IPS-20b (cell line): ENCODE data around the gene TMEM222.

Experiments
- H3K27ac ChIP-seq: one replicate; pipeline ENCODE4 v1.5.1; 2013; ENCODE audit warnings: low read length
- H3K27me3 ChIP-seq: 2 replicates; pipeline ENCODE4 v1.6.1; 2013; ENCODE audit warnings: mild to moderate bottlenecking, low read length, inconsistent platforms; ENCODE audit not compliant: insufficient read depth
- H3K36me3 ChIP-seq: 2 replicates; pipeline ENCODE4 v1.6.1; 2013; ENCODE audit warnings: low read depth, mild to moderate bottlenecking, inconsistent platforms, low read length, moderate library complexity; ENCODE audit not compliant: insufficient read depth
- H3K4me1 ChIP-seq: 2 replicates; pipeline ENCODE4 v1.6.1; 2013; ENCODE audit warnings: mild to moderate bottlenecking, control low read depth, inconsistent platforms, low read length, moderate library complexity; ENCODE audit not compliant: insufficient read depth
- H3K4me3 ChIP-seq: 2 replicates; pipeline ENCODE4 v1.5.1; 2013; ENCODE audit warnings: mild to moderate bottlenecking, low read length, inconsistent platforms
- H3K9ac ChIP-seq: 2 replicates; pipeline ENCODE4 v1.6.1; 2013; ENCODE audit warnings: low read depth, mild to moderate bottlenecking, inconsistent platforms, low read length, moderate library complexity
- H3K9me3 ChIP-seq: 2 replicates; pipeline ENCODE4 v1.6.1; 2013; ENCODE audit warnings: mild to moderate bottlenecking, low read depth, low read length, inconsistent platforms; ENCODE audit not compliant: insufficient read depth

TMEM222 gene

GRCh38 chr1:27307874-27308598 is 13.9 kb upstream of the TMEM222 start:
- Histone ChIP-seq H3K4me1 (peaks cover 18% of the 10 kb centered on the region; the same call in 1 of the 2 replicates), H3K36me3 (no peaks in the 10 kb centered on the region), H3K9ac (peak overlapping the region; percentile 57; the same call in 1 of the 2 replicates), H3K27me3 (no peaks in the 10 kb centered on the region), H3K9me3 (no peaks in the 10 kb centered on the region), H3K4me3 (peak overlapping the region; percentile 10; the same call in 1 of the 2 replicates), H3K27ac (peak overlapping the region; percentile 59)

GRCh38 chr1:27314169-27314568 is 7.8 kb upstream of the TMEM222 start:
- H3K4me1 ChIP-seq = no peaks in the 10 kb centered on the region

GRCh38 chr1:27314737-27315136 is 7.2 kb upstream of the TMEM222 start:
- no peak overlapping the region for H3K9ac ChIP-seq
- H3K27ac ChIP-seq = no peak overlapping the region
- H3K36me3 ChIP-seq = no peaks in the 10 kb centered on the region
- no peak overlapping the region for H3K4me3 ChIP-seq
- peaks cover 5% of the 10 kb centered on the region; the same call in 1 of the 2 replicates for H3K27me3 ChIP-seq
- H3K9me3 ChIP-seq = no peaks in the 10 kb centered on the region
- no peaks in the 10 kb centered on the region for H3K4me1 ChIP-seq

More at GRCh38 chr1:27314169-27314568, 7.8 kb upstream of the TMEM222 start:
- Histone ChIP-seq H3K27ac (no peak overlapping the region), H3K9me3 (no peaks in the 10 kb centered on the region), H3K36me3 (no peaks in the 10 kb centered on the region), H3K27me3 (no peaks in the 10 kb centered on the region; the same call in 1 of the 2 replicates), H3K9ac (no peak overlapping the region), H3K4me3 (no peak overlapping the region)

- Histone ChIP-seq H3K27ac (no peak overlapping the region), H3K9ac (no peak overlapping the region), H3K36me3 (no peaks in the 10 kb centered on the region), H3K4me3 (no peak overlapping the region), H3K27me3 (peaks cover 5% of the 10 kb centered on the region; the same call in 1 of the 2 replicates), H3K9me3 (no peaks in the 10 kb centered on the region), H3K4me1 (no peaks in the 10 kb centered on the region)
Measured at GRCh38 chr1:27316860-27317259, 5.1 kb upstream of the TMEM222 start.

DNA sequence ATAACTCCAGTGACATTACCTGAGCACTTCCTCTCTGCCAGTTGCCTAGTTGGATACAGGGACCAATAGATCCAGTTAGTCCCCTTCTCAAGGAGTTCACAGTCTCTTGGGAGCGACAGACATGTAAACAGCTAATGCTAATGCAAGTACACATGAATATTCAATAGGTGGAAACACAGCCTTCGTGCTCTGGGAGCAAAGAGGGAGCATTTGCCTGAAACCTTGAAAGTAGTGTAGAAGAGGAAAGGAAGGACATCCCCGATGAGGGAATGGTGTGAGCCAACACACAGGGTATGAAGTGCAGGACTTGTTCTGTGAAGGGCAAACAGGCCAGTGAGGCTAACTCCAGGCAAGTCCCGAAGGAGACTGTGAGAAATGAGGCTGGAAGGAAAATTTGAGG is 3.8 kb upstream of the TMEM222 start:
- no peak overlapping the region for H3K27ac ChIP-seq
- H3K9me3 ChIP-seq = no peaks in the 10 kb centered on the region
- H3K27me3 ChIP-seq = peaks cover 5% of the 10 kb centered on the region; the same call in 1 of the 2 replicates
- no peaks in the 10 kb centered on the region for H3K36me3 ChIP-seq
- H3K4me3 ChIP-seq = no peak overlapping the region
- peaks cover 3% of the 10 kb centered on the region; the same call in 1 of the 2 replicates for H3K4me1 ChIP-seq
- no peak overlapping the region for H3K9ac ChIP-seq

- peaks cover 4% of the 10 kb centered on the region; the same call in 1 of the 2 replicates for H3K4me1 ChIP-seq
- no peaks in the 10 kb centered on the region for H3K9me3 ChIP-seq
- no peak overlapping the region for H3K9ac ChIP-seq
Measured at GRCh38 chr1:27318596-27318995, 3.4 kb upstream of the TMEM222 start.

DNA sequence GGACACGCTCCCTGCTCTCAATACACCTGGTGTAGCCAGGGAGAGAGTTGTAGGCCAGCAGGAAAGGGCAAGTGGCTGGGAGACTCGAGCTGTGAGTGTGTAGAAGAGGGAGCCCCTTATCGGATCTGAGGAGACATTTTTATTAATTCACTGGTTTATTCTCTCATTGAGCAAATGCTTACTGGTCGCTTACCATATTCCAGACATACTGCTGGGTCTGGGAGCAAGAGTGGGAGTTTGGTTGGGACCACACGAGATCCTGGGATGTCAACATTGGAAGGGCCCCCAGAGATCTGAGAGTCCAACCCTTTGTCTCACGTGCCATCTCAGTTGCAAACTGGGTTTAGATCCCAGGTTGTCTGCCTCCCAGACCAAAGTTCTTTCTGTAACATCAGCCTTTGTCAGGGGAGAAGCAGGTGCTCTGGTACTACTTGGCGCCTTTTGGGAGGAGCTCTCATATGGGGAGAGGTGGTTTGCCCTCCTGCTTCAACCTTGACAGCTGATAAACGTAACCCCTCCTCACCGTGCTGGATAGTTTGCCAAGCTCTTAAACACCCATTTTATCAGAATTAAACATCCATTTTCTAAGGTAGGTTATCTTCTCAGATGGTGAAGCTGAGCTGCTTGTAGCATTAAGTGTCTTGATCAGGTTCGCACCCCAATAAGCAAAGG is 742 bp downstream of the TMEM222 start:
- peak overlapping the region; percentile 96 for H3K4me3 ChIP-seq

More at GRCh38 chr1:27318596-27318995, 3.4 kb upstream of the TMEM222 start:
- H3K4me3 ChIP-seq = no peak overlapping the region
- H3K36me3 ChIP-seq = no peaks in the 10 kb centered on the region
- no peak overlapping the region for H3K27ac ChIP-seq
- H3K27me3 ChIP-seq = peaks cover 5% of the 10 kb centered on the region; the same call in 1 of the 2 replicates

DNA sequence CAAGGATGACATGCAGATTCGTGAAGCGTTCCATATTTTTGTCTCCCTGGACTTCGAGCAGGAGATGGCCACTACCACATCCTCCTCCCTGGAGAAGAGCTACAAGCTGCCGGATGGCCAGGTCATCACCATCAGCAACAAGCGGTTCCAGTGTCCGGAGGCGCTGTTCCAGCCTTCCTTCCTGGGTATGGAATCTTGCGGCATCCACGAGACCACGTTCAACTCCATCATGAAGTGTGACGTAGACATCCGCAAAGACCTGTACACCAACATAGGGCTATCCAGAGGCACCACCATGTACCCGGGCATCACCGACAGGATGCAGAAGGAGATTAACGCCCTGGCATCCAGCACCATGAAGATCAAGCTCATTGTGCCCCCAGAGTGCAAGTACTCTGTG is 3.3 kb downstream of the TMEM222 start:
- Histone ChIP-seq H3K9ac (no peak overlapping the region), H3K27ac (no peak overlapping the region), H3K27me3 (no peaks in the 10 kb centered on the region), H3K9me3 (no peaks in the 10 kb centered on the region), H3K36me3 (peaks cover 36% of the 10 kb centered on the region; the same call in 1 of the 2 replicates), H3K4me3 (no peak overlapping the region), H3K4me1 (peaks cover 4% of the 10 kb centered on the region; the same call in 1 of the 2 replicates)

More for the DNA sequence above, 742 bp downstream of the TMEM222 start:
- Histone ChIP-seq H3K36me3 (peaks cover 33% of the 10 kb centered on the region; the same call in 1 of the 2 replicates), H3K9me3 (no peaks in the 10 kb centered on the region), H3K27me3 (peaks cover 5% of the 10 kb centered on the region; the same call in 1 of the 2 replicates), H3K27ac (peak overlapping the region; percentile 68), H3K9ac (peak overlapping the region; percentile 99), H3K4me1 (peaks cover 4% of the 10 kb centered on the region; the same call in 1 of the 2 replicates)

GRCh38 chr1:27327964-27328363 is 6.0 kb downstream of the TMEM222 start:
- Histone ChIP-seq H3K4me3 (no peak overlapping the region), H3K9ac (no peak overlapping the region), H3K27ac (no peak overlapping the region)

DNA sequence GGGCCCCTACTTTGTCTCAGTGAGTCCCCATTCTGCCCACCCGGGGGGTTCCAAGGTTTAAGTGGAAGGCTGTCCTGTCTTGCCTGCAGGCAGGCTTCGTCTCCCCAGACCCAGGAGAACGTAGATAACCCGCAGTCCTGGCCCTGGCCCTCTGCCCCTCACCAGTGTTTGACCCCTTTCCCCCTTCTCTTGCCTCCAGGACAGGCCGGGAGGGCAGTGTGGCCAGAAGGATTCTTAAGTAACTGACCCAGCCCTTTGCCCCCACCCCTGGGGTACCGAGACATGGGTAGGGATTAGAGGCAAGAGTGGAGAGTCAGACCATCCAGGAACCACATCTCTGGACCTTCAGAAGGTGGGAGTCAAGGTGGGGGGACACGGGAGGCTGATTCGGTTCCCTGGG is 8.8 kb downstream of the TMEM222 start:
- Histone ChIP-seq H3K27me3 (no peaks in the 10 kb centered on the region), H3K36me3 (peaks cover 61% of the 10 kb centered on the region), H3K4me1 (no peaks in the 10 kb centered on the region), H3K4me3 (no peak overlapping the region), H3K9me3 (no peaks in the 10 kb centered on the region), H3K9ac (no peak overlapping the region), H3K27ac (no peak overlapping the region)

More at GRCh38 chr1:27327964-27328363, 6.0 kb downstream of the TMEM222 start:
- Histone ChIP-seq H3K4me1 (peaks cover 3% of the 10 kb centered on the region; the same call in 1 of the 2 replicates), H3K36me3 (peaks cover 52% of the 10 kb centered on the region; the same call in 1 of the 2 replicates), H3K27me3 (no peaks in the 10 kb centered on the region), H3K9me3 (no peaks in the 10 kb centered on the region)

DNA sequence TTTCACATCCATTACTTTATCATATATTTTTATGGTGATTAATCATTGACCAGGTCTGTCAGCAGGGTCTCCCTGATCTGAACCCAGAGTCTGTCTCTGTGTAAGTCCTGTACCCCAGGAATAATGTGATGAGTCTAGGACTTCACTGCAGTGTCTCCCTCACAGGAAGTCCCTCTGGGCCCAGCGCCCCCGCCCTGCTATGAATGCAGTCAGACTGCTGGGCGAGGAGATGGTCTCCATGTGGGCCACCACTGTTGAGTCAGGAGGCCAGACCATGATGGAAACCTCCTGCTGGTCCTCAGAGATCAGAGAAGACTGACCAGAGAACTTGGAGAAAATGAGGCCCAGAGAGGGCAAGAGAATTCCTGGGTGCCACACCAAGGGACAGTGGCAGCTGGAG is 9.5 kb downstream of the TMEM222 start:
- Histone ChIP-seq H3K36me3 (peaks cover 55% of the 10 kb centered on the region), H3K4me3 (no peak overlapping the region), H3K27ac (no peak overlapping the region), H3K9me3 (no peaks in the 10 kb centered on the region), H3K27me3 (no peaks in the 10 kb centered on the region), H3K4me1 (no peaks in the 10 kb centered on the region), H3K9ac (no peak overlapping the region)
